Left lobe of liver (tissue), 2 donors: Measurements from ENCODE around the gene MAP2K2. TPM values are rescaled to one million over a fixed set of nuclear protein-coding genes. Genes with fewer than 3 reads are reported as not detected.
A peak's percentile ranks its signal among the peaks of the same experiment; 100 is the strongest.

ENCODE experiments used
- ATAC-seq: fragments of 200-7000 bp; cut with Tn5 transposase; one replicate; pipeline ENCODE4 v1.9.1; 2020; ENCODE audit warnings: mild to moderate bottlenecking, moderate library complexity
- DNase-seq: peaks from one replicate; pipeline ENCODE4 v3.0.0-alpha.2; 2020; ENCODE audit warnings: low spot score
- total RNA-seq: library from RNA; stranded (reverse); gene quantifications from one replicate; pipeline ENCODE4 v1.2.1, GENCODE V29; 2021
- donor health status: DM: no; HTN: no; CAD: no; lungs with moderate emphysema.
- donor health status: DM: no; HTN: yes; CAD: no.

MAP2K2 gene
- total RNA-seq, 1 donor from 2014 or later: 63.1 TPM

- ATAC-seq (no peak), DNase-seq (no peak)
Measured at GRCh38 chr19:4100647-4101495, 23.1 kb downstream of the MAP2K2 start.

GRCh38 chr19:4099041-4099764, 24.7 kb downstream of the MAP2K2 start:
- ATAC-seq (no peak), DNase-seq (no peak)

GRCh38 chr19:4098493-4098892, 25.4 kb downstream of the MAP2K2 start:
- DNase-seq: no peak
- no peak for ATAC-seq

GRCh38 chr19:4097501-4097900, 26.4 kb downstream of the MAP2K2 start:
- ATAC-seq (peak; percentile 33), DNase-seq (no peak)

GRCh38 chr19:4096049-4096892, 27.7 kb downstream of the MAP2K2 start:
- DNase-seq (no peak), ATAC-seq (no peak)

- ATAC-seq (no peak), DNase-seq (no peak)
Measured at GRCh38 chr19:4095488-4095844, 28.5 kb downstream of the MAP2K2 start.

GRCh38 chr19:4094761-4095487, 29.0 kb downstream of the MAP2K2 start:
- no peak for ATAC-seq
- no peak for DNase-seq

GRCh38 chr19:4094291-4094690, 29.6 kb downstream of the MAP2K2 start:
- DNase-seq (no peak), ATAC-seq (no peak)

- no peak for ATAC-seq
- no peak for DNase-seq
Measured at GRCh38 chr19:4093643-4094175, 30.2 kb downstream of the MAP2K2 start.

GRCh38 chr19:4090356-4091220, 33.3 kb downstream of the MAP2K2 start:
- DNase-seq (no peak), ATAC-seq (no peak)

- ATAC-seq (no peak), DNase-seq (no peak)
Measured at GRCh38 chr19:4089946-4090345, 34.0 kb downstream of the MAP2K2 start.

GRCh38 chr19:4089400-4089908, 34.5 kb downstream of the MAP2K2 start:
- DNase-seq (no peak), ATAC-seq (peak; percentile 14)

GRCh38 chr19:4088975-4089374, 34.9 kb downstream of the MAP2K2 start:
- no peak for DNase-seq
- no peak for ATAC-seq

- no peak for DNase-seq
Measured at GRCh38 chr19:4087787-4088679, 35.9 kb downstream of the MAP2K2 start.

GRCh38 chr19:4086411-4086867, 37.5 kb downstream of the MAP2K2 start:
- DNase-seq: no peak
- peak; percentile 6 for ATAC-seq

More at GRCh38 chr19:4087787-4088679, 35.9 kb downstream of the MAP2K2 start:
- ATAC-seq: no peak

GRCh38 chr19:4084547-4084877, 39.4 kb downstream of the MAP2K2 start:
- DNase-seq: no peak
- no peak for ATAC-seq

- peak; percentile 27 for ATAC-seq
Measured at GRCh38 chr19:4083677-4084546, 40.0 kb downstream of the MAP2K2 start.

More at GRCh38 chr19:4083677-4084546, 40.0 kb downstream of the MAP2K2 start:
- DNase-seq: no peak
